DOHH2 (cell line): Measurements from ENCODE around the gene ADGRL3.

Experiments used
- CTCF ChIP-seq: fragments of 200-600 bp; sonication (generic); IDR thresholded peaks from one replicate; pipeline ENCODE4 v1.5.1; 2014; ENCODE audit warnings: antibody characterized with exemption, mild to moderate bottlenecking, low read depth, low read length; ENCODE audit not compliant: poor library complexity, severe bottlenecking
- EZH2phosphoT487 ChIP-seq: fragments of 200-600 bp; sonication (generic); IDR thresholded peaks from 2 replicates; pipeline ENCODE4 v1.6.1; 2017; ENCODE audit warnings: borderline replicate concordance, mild to moderate bottlenecking, antibody characterized with exemption, low read length, moderate library complexity, mixed read lengths

GRCh38 chr4:61231421-61231820, 31.3 kb downstream of the ADGRL3 start:
- TF ChIP-seq CTCF (no peak), EZH2phosphoT487 (no peak)
